Measurements from ENCODE around the gene ARL5C.

ARL5C gene, protein sequence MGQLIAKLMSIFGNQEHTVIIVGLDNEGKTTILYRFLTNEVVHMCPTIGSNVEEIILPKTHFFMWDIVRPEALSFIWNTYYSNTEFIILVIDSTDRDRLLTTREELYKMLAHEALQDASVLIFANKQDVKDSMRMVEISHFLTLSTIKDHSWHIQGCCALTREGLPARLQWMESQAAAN

DNA sequence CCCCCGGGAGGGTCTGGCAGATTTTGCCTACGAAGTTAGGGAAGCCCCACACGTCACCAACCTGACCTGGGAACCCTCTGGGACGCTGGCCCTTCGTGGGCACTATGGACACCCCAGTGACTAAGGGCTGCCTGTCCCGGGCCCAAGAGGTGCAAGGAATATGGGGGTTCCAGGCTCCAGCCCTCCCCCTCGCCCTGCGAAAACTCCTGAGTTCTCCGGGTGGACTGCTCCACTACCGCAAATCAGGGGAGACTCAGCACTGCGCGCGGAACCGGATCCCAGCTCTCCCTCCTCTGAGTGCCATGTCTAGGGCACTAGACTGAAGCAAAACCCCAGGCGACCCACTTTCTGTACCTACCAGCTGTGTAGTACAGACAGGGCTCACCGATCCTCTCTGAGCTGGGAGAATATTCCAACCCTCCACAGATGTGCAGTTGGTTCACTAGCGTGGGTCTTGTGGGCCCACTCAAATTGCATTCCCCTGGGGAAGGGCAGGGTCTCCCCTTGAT lies at the start of gene ARL5C:
ARL5C (minus strand) TSS at position 321 of the 509 bp plus-strand sequence. CDS start 401 bp downstream, outside the sequence.
- DNase-seq = no peak

DNA sequence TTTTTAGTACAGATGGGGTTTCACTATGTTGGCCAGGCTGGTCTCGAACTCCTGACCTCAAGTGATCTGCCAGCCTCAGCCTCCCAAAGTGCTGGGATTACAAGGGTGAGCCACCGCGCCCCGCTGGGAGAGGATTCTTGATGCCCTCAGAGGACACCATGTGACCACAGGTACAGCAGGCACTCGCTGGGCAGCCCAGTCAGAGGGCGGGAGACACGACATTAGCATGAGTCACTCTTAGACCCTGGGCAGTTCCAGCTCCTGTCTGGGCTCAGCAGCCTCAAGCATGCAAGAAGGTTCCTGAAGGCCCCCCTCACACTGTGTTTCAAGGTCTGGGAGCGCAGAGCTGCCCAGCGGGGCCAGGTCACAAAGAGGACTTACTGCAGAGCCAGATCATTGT lies 47.9 kb upstream of the ARL5C start:
- DNase-seq = no peak

DNA sequence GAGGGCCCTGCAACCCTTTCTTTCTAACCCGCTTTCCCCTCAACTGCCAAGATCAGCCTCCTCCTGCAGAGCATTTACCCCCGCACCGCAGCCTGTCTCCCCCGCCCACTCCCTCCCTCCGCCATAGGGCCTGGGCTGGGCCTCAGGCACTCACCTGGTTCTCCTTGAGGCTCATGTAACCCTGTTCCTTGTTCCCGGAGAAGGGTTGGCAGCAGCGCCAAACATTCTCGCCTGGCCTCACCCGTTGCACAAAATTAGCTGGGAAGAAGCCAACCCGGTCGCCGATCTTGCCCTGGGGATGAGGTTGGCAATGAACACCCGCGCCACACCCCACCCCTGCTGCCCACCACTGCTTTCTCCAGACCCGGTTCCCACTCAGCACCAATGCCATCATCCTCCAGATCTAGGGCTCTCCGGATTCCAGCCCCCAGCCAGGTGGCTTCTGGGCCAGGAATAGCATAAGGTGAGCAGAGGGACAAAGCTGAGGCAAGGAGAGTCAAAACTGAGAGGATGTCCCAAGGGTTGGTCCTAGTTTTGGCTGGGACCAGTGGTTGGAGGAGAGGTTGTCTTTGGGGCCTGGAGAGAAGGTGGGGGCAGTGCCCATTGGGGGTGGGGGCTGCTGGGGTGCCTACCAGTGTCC lies 47.0 kb upstream of the ARL5C start:
- DNase-seq = no peak

- DNase-seq = no peak
Observed at GRCh38 chr17:39212195-39212810, 46.3 kb upstream of the ARL5C start.

- no peak for DNase-seq
Observed at GRCh38 chr17:39210093-39210434, 44.1 kb upstream of the ARL5C start.

- peak; percentile 76 to 81 for DNase-seq
Observed at GRCh38 chr17:39209317-39210092, 43.5 kb upstream of the ARL5C start.

- DNase-seq = peak in 1 of 2 donors; percentile 73
Observed at GRCh38 chr17:39208893-39209292, 42.9 kb upstream of the ARL5C start.

DNA sequence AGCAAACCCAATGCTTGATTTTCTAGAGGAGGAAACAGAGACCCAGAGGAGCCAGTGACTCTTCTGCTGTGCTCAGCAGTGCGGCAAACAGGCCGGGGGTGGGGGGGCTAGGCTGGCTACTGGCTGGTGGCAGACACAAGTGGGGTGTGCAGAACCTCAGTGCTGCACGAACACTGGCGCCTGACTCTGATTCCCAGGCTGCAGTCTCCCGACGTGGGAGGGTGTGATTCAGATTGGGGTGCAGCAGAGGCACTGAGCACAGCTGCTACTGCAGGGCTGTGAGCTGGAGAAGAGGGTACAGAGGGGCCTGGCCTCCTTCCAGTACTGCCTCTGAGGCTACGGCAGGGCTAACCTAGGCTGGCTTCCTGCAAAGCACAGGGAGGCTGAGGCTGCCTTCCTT lies 42.2 kb upstream of the ARL5C start:
- no peak for DNase-seq

GRCh38 chr17:39205112-39205526 lies 39.2 kb upstream of the ARL5C start:
- no peak for DNase-seq

GRCh38 chr17:39204245-39204644 lies 38.3 kb upstream of the ARL5C start:
- DNase-seq = no peak

GRCh38 chr17:39200957-39201510 lies 35.1 kb upstream of the ARL5C start:
- DNase-seq = no peak

- DNase-seq = peak in 1 of 2 donors; percentile 82
Observed at GRCh38 chr17:39200070-39200879, 34.3 kb upstream of the ARL5C start, which contains the start of gene RPL19. TSS of gene RPL19 (plus strand) at chr17:39200283. CDS start at chr17:39200345, 62 bp downstream.

DNA sequence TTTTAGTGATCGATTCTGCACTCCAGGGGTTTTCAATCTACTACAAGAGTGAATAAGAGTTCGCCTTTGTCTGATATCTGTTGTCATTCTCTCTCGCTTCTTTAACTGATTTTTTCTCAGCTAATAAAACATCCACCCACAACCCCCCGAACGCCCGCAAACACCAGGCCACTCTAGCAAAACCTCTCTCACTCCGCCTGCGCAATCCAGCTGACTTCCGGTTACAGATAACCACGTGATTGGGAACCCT lies 33.8 kb upstream of the ARL5C start:
- DNase-seq = peak; percentile 90 to 92

DNA sequence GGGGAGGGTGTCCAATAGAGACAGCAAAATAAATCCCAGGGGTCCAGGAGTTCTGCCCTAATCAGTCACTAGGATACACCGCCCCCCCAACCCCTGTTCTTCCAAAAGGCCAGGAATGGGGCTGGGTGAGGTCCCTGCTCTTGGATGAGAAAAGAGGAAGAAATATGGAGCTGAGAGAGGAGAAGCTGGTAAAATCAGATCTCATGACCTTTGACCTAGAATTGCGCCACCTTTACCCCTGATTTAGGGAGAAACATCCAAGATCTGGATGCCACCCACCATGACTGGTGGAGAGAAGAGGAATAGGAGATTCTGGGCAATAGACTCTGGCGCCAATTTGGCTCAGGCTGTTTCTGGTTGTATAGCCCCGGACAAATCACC lies 32.2 kb upstream of the ARL5C start:
- no peak for DNase-seq

DNA sequence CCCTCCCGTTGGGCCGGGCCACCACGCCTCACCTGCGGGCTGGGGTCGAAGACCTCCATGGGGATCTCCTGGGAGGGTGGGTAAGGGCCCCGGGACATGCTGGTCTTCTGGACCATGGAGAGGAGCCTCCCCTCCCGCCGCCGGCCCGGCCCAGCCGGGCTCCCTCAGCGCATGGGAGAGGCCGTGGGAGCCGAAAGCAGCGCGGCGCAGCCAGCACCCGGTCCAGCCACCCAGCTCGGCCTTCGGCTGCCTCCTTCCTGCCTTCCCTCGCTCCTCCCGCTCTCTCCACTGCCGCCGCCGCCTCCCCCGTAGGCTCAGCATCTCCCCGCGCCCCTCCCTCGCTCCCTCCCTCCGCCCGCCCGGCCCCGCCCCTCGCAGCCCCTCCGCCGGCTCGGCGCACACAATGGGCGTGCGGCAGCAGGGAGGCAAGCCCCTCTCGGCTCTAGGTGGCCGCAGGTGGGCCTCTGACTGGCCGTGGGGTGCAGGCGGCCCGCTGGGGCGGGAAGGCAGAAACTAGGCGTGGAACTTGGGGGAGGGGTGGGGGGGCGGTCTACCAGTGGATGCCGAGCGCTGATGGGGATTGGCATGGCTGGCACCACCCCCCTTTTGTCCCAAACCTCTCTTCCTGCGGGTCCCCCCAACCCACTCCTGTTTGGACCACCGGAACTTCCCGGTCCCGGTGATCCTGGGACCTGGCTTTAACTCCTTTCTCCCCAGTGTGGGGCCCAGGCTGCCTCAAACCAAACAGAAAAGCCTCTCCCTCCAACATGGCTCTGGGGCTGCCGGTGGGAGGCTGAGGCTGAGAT lies 31.6 kb upstream of the ARL5C start, which contains the start of gene CACNB1:
CACNB1 (minus strand) TSS at position 290 of the 806 bp plus-strand sequence; CDS start at position 116, 174 bp downstream.
- peak; percentile 44 to 69 for DNase-seq

- peak in 1 of 2 donors; percentile 17 for DNase-seq
Observed at GRCh38 chr17:39196808-39197291, 30.9 kb upstream of the ARL5C start.

DNA sequence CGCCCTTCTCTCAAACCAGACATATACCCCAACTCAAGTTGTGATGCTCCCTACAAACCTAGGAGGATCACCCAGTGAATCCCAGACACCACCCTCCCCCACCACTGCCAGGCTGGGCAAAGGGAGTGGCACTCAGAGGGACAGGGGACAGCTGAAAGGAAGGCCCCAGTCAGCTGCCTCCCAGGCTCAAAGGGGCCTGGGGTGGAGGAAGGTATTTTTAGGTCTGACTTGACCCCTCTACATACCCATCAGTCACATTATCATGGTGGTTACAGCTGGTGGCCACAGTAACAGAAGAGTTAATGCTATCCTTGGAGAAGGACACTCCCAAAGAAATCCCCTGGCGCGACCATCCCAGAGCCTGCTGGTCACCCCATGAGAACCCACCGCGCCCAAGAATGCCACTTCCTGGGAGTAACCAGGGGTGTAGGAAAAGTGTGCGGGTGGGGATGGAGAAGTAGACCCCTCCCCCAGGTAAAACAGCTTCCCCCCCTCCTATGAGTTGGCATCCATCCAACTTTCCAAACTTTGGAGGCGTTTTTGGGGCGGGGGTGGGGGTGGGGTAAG lies 30.4 kb upstream of the ARL5C start:
- no peak for DNase-seq

- DNase-seq = peak; percentile 24 to 37
Observed at GRCh38 chr17:39195568-39196160, 29.7 kb upstream of the ARL5C start.

- DNase-seq = no peak
Observed at GRCh38 chr17:39194985-39195524, 29.1 kb upstream of the ARL5C start.
